Muscle of arm (tissue), 14 donors: ENCODE measurements around the gene TPM1. TPM values are rescaled to one million over a fixed set of nuclear protein-coding genes. Genes with fewer than 3 reads are reported as not detected.
A peak's percentile ranks its signal among the peaks of the same experiment; 100 is the strongest.
"Not testable (repeated sequence)": the region's sequence is repeated elsewhere in the genome, so short reads cannot be mapped to it uniquely, and the experiment has no call there.

Experiments used
- DNase-seq: peaks from one replicate; pipeline ENCODE4 v3.0.0-alpha.2; 2013
- long read RNA-seq, 11 donors: transcript quantifications; one replicate each; lab custom pipeline, GENCODE V29; 2026
- polyA plus RNA-seq, 12 donors: library from polyadenylated mRNA; unstranded; fragments of 120-200 nt; gene quantifications; one replicate each; pipeline ENCODE4 v1.2.1, GENCODE V29; 2013; ENCODE audit not compliant: insufficient read length in 12 of 12

TPM1 gene
- 1,000 to 10,000 TPM; 1,610 to 7,782 (median 4,394) TPM for polyA plus RNA-seq
- long read RNA-seq, donor 1, transcript TPM1-206 (9 exons, 1,717 nt): minor isoform, 27 of 754 reads
- long read RNA-seq, donor 1, transcript TPM1-208 (8 exons, 943 nt): minor isoform, 20 of 754 reads
- long read RNA-seq, donor 1, transcript TPM1-220 (9 exons, 977 nt): minor isoform, 28 of 754 reads
- long read RNA-seq, donor 1, transcript TPM1-201 (9 exons, 1,670 nt): major isoform, 123 of 754 reads
- long read RNA-seq, donor 1, partial matches to known transcripts: 474 of 754 reads
- long read RNA-seq, donor 1, other reads (novel, unspliced or antisense): 45 of 754 reads
- long read RNA-seq, donor 2, transcript TPM1-233 (2 exons, 3,957 nt): minor isoform, 81 of 8,175 reads
- long read RNA-seq, donor 2, transcript TPM1-222 (2 exons, 537 nt): minor isoform, 259 of 8,175 reads
- long read RNA-seq, donor 2, transcript TPM1-213 (2 exons, 658 nt): minor isoform, 23 of 8,175 reads
- long read RNA-seq, donor 2, transcript TPM1-207 (10 exons, 1,049 nt): major isoform, 3,632 of 8,175 reads
- long read RNA-seq, donor 2, partial matches to known transcripts: 3,642 of 8,175 reads
- long read RNA-seq, donor 2, other reads (novel, unspliced or antisense): 509 of 8,175 reads
- long read RNA-seq, donor 3, transcript TPM1-233 (2 exons, 3,957 nt): minor isoform, 23 of 2,736 reads
- long read RNA-seq, donor 3, transcript TPM1-222 (2 exons, 537 nt): minor isoform, 82 of 2,736 reads
- long read RNA-seq, donor 3, transcript TPM1-207 (10 exons, 1,049 nt): major isoform, 1,256 of 2,736 reads
- long read RNA-seq, donor 3, partial matches to known transcripts: 1,176 of 2,736 reads
- long read RNA-seq, donor 3, other reads (novel, unspliced or antisense): 184 of 2,736 reads
- long read RNA-seq, donor 4, transcript TPM1-213 (2 exons, 658 nt): minor isoform, 6 of 2,623 reads
- long read RNA-seq, donor 4, transcript TPM1-233 (2 exons, 3,957 nt): minor isoform, 29 of 2,623 reads
- long read RNA-seq, donor 4, transcript TPM1-222 (2 exons, 537 nt): minor isoform, 85 of 2,623 reads
- long read RNA-seq, donor 4, transcript TPM1-207 (10 exons, 1,049 nt): major isoform, 1,139 of 2,623 reads
- long read RNA-seq, donor 4, partial matches to known transcripts: 1,218 of 2,623 reads
- long read RNA-seq, donor 4, other reads (novel, unspliced or antisense): 138 of 2,623 reads
- long read RNA-seq, donor 5, transcript TPM1-233 (2 exons, 3,957 nt): minor isoform, 74 of 6,579 reads
- long read RNA-seq, donor 5, transcript TPM1-207 (10 exons, 1,049 nt): major isoform, 3,326 of 6,579 reads
- long read RNA-seq, donor 5, transcript TPM1-222 (2 exons, 537 nt): minor isoform, 80 of 6,579 reads
- long read RNA-seq, donor 5, transcript TPM1-213 (2 exons, 658 nt): minor isoform, 7 of 6,579 reads
- long read RNA-seq, donor 5, partial matches to known transcripts: 2,578 of 6,579 reads
- long read RNA-seq, donor 5, other reads (novel, unspliced or antisense): 484 of 6,579 reads
- long read RNA-seq, donor 6, transcript TPM1-207 (10 exons, 1,049 nt): major isoform, 1,196 of 2,781 reads
- long read RNA-seq, donor 6, transcript TPM1-206 (9 exons, 1,717 nt): minor isoform, 5 of 2,781 reads
- long read RNA-seq, donor 6, transcript TPM1-233 (2 exons, 3,957 nt): minor isoform, 22 of 2,781 reads
- long read RNA-seq, donor 6, transcript TPM1-222 (2 exons, 537 nt): minor isoform, 94 of 2,781 reads
- long read RNA-seq, donor 6, partial matches to known transcripts: 1,286 of 2,781 reads
- long read RNA-seq, donor 6, other reads (novel, unspliced or antisense): 168 of 2,781 reads
- long read RNA-seq, donor 7, transcript TPM1-233 (2 exons, 3,957 nt): minor isoform, 24 of 2,261 reads
- long read RNA-seq, donor 7, transcript TPM1-207 (10 exons, 1,049 nt): major isoform, 1,080 of 2,261 reads
- long read RNA-seq, donor 7, transcript TPM1-222 (2 exons, 537 nt): minor isoform, 54 of 2,261 reads
- long read RNA-seq, donor 7, partial matches to known transcripts: 984 of 2,261 reads
- long read RNA-seq, donor 7, other reads (novel, unspliced or antisense): 112 of 2,261 reads
- long read RNA-seq, donor 8, transcript TPM1-222 (2 exons, 537 nt): minor isoform, 81 of 5,821 reads
- long read RNA-seq, donor 8, transcript TPM1-233 (2 exons, 3,957 nt): minor isoform, 48 of 5,821 reads
- long read RNA-seq, donor 8, transcript TPM1-207 (10 exons, 1,049 nt): major isoform, 3,045 of 5,821 reads
- long read RNA-seq, donor 8, transcript TPM1-206 (9 exons, 1,717 nt): minor isoform, 5 of 5,821 reads
- long read RNA-seq, donor 8, partial matches to known transcripts: 2,160 of 5,821 reads
- long read RNA-seq, donor 8, other reads (novel, unspliced or antisense): 461 of 5,821 reads
- long read RNA-seq, donor 9, transcript TPM1-233 (2 exons, 3,957 nt): minor isoform, 13 of 1,854 reads
- long read RNA-seq, donor 9, transcript TPM1-206 (9 exons, 1,717 nt): minor isoform, 7 of 1,854 reads
- long read RNA-seq, donor 9, transcript TPM1-222 (2 exons, 537 nt): minor isoform, 42 of 1,854 reads
- long read RNA-seq, donor 9, transcript TPM1-207 (10 exons, 1,049 nt): major isoform, 880 of 1,854 reads
- long read RNA-seq, donor 9, partial matches to known transcripts: 795 of 1,854 reads
- long read RNA-seq, donor 9, other reads (novel, unspliced or antisense): 103 of 1,854 reads
- long read RNA-seq, donor 10, transcript TPM1-233 (2 exons, 3,957 nt): minor isoform, 59 of 6,572 reads
- long read RNA-seq, donor 10, transcript TPM1-222 (2 exons, 537 nt): minor isoform, 78 of 6,572 reads
- long read RNA-seq, donor 10, transcript TPM1-207 (10 exons, 1,049 nt): major isoform, 3,582 of 6,572 reads
- long read RNA-seq, donor 10, transcript TPM1-227 (10 exons, 1,097 nt): minor isoform, 7 of 6,572 reads
- long read RNA-seq, donor 10, partial matches to known transcripts: 2,412 of 6,572 reads
- long read RNA-seq, donor 10, other reads (novel, unspliced or antisense): 415 of 6,572 reads
- long read RNA-seq, donor 11, transcript TPM1-213 (2 exons, 658 nt): minor isoform, 10 of 2,884 reads
- long read RNA-seq, donor 11, transcript TPM1-222 (2 exons, 537 nt): minor isoform, 63 of 2,884 reads
- long read RNA-seq, donor 11, transcript TPM1-207 (10 exons, 1,049 nt): major isoform, 1,500 of 2,884 reads
- long read RNA-seq, donor 11, transcript TPM1-233 (2 exons, 3,957 nt): minor isoform, 29 of 2,884 reads
- long read RNA-seq, donor 11, partial matches to known transcripts: 1,075 of 2,884 reads
- long read RNA-seq, donor 11, other reads (novel, unspliced or antisense): 189 of 2,884 reads

- peak; percentile 61 for DNase-seq
Measured at GRCh38 chr15:63041974-63042876, at the start of gene TPM1. TSS of gene TPM1 (plus strand) at chr15:63042747. CDS start at chr15:63042830, 83 bp downstream.

DNA sequence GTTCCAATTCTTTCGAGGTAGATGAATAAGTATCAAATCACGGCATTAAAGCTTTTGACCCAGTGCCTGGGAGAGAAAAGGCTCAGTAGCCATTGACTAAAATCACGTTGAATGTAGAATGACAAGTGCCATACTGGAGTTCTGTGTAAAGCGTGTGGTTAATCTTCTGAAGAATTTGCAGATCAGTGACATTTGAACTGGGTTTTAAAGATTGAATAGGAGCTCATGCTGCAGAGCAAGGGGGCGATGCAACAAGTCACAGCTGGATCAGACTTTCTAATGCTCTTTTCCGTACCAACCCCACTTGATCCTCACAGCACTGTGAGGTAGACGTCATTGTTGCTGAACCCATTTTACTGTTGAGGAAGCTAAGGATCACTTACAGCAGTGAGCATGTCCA is 49.5 kb upstream of the TPM1 start:
- no peak for DNase-seq

DNA sequence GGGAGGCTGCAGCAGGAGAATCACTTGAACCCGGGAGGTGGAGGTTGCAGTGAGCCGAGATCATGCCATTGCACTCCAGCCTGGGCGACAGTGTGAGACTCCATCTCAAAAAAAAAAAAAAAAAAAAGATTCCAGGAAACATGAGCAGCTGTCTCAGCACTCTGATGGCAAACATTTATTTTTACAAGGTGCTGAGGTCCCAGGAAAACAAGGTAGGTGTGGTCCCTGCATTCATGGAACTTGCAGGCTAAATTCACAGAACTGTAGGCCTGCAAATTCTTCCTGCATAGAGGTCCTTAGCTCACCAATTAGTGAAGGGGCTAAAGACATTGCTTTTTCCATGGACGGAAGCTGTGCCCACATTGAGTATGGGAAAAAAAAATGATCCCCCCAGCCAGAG is 48.9 kb upstream of the TPM1 start:
- not testable (repeated sequence) for DNase-seq

GRCh38 chr15:62994439-62994838 is 48.1 kb upstream of the TPM1 start:
- no peak for DNase-seq

GRCh38 chr15:62994975-62995681 is 47.4 kb upstream of the TPM1 start:
- no peak for DNase-seq

- no peak for DNase-seq
Measured at GRCh38 chr15:62997441-62997840, 45.1 kb upstream of the TPM1 start.

DNA sequence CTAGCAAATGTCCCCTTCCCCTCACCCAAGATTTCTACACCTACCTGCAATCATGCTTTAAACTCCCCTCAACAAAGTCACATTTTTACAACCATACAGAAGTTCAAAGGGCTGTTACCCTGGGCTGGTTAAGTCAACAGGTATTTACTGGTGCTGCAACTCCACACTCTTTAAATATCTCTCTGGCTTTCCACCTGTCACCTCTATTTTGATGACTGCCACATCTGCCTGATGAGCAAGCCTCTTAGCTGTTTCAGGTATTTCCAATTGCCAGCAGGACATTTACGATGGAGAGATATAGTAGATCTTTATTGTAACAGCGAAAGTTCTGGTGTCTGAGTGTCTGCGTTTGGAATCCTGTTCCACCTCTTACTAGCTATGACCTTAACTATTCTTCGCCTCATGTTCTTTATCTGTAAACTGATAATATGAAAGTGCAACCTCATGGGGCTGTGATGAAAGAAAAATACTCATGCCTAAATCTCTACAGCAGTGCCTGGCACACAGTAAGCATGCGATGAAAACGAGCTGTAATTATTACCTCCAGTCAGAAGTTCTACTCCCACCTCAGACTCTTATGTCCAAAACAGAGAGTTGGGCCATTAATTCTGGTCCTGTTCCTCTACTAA is 44.2 kb upstream of the TPM1 start:
- no peak for DNase-seq

GRCh38 chr15:62999178-62999577 is 43.4 kb upstream of the TPM1 start:
- DNase-seq: no peak

- no peak for DNase-seq
Measured at GRCh38 chr15:62999923-63000561, 42.5 kb upstream of the TPM1 start.

DNA sequence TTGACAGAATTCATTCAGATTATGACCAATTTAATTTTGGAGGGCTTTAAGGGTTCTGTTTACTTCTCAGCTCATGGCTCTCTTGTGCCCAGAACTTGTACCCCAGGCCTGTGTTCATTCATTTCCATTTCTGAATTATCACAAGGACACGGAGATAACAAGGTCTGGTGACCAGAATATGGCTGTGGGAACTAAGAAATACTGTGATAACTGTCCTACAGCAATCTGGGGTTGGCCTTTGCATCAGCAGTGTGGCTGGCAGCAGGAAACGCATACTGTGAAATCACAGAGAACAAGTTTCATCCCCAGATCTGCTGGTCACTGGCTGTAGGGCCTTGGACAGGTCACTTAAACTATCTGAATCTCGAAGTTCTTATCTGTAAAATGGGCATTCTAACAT is 41.8 kb upstream of the TPM1 start:
- no peak for DNase-seq

GRCh38 chr15:63004211-63004610 is 38.3 kb upstream of the TPM1 start:
- no peak for DNase-seq

GRCh38 chr15:63006032-63006878 is 36.3 kb upstream of the TPM1 start:
- DNase-seq: no peak

GRCh38 chr15:63008333-63009049 is 34.1 kb upstream of the TPM1 start:
- DNase-seq: no peak
